H9 (cell line): ENCODE data around the gene CD300H. TPM values are rescaled to one million over a fixed set of nuclear protein-coding genes. Genes with fewer than 3 reads are reported as not detected.

Experiments used
- DNase-seq: peaks from one replicate; pipeline ENCODE4 v3.0.0-alpha.2; 2017
- H2AFZ ChIP-seq: one replicate; pipeline ENCODE4 v1.6.1; 2013; ENCODE audit warnings: mild to moderate bottlenecking, low read length, control low read depth, moderate library complexity
- H2AK5ac ChIP-seq: 2 replicates; pipeline ENCODE4 v1.6.1; 2013; ENCODE audit warnings: low read length, control low read depth, mixed read lengths; ENCODE audit not compliant: insufficient read length
- H2BK120ac ChIP-seq: one replicate; pipeline ENCODE4 v1.6.1; 2013; ENCODE audit warnings: low read depth, mild to moderate bottlenecking, low read length, control low read depth, inconsistent platforms; ENCODE audit not compliant: poor library complexity, severe bottlenecking
- H2BK12ac ChIP-seq: 2 replicates; pipeline ENCODE4 v1.6.1; 2013; ENCODE audit warnings: low read length, control low read depth, mixed read lengths, low read depth; ENCODE audit not compliant: insufficient read length
- H2BK15ac ChIP-seq: 2 replicates; pipeline ENCODE4 v1.6.1; 2013; ENCODE audit warnings: low read depth, low read length, control low read depth
- H2BK20ac ChIP-seq: one replicate; pipeline ENCODE4 v1.6.1; 2013; ENCODE audit warnings: low read depth, mild to moderate bottlenecking, low read length, control low read depth, inconsistent platforms; ENCODE audit not compliant: poor library complexity, severe bottlenecking
- H2BK5ac ChIP-seq: 2 replicates; pipeline ENCODE4 v1.6.1; 2013; ENCODE audit warnings: low read length, control low read depth, mixed read lengths; ENCODE audit not compliant: insufficient read length
- H3K14ac ChIP-seq: 2 replicates; pipeline ENCODE4 v1.6.1; 2013; ENCODE audit warnings: low read length, control low read depth; ENCODE audit not compliant: insufficient read depth
- H3K18ac ChIP-seq: 2 replicates; pipeline ENCODE4 v1.6.1; 2013; ENCODE audit warnings: low read depth, mild to moderate bottlenecking, mixed read lengths, low read length, control low read depth; ENCODE audit not compliant: insufficient read length
- H3K23ac ChIP-seq: 2 replicates; pipeline ENCODE4 v1.6.1; 2013; ENCODE audit warnings: low read length, control low read depth, mixed read lengths, low read depth; ENCODE audit not compliant: insufficient read length
- H3K23me2 ChIP-seq: 2 replicates; pipeline ENCODE4 v1.6.1; 2013; ENCODE audit warnings: low read depth, mild to moderate bottlenecking, mixed read lengths, low read length, control low read depth; ENCODE audit not compliant: insufficient read length, poor library complexity, severe bottlenecking
- H3K27ac ChIP-seq: 2 replicates; pipeline ENCODE4 v1.5.1; 2013; ENCODE audit warnings: low read length, control low read depth, mixed read lengths, low read depth; ENCODE audit not compliant: insufficient read length
- H3K27me3 ChIP-seq: 2 replicates; pipeline ENCODE4 v1.6.1; 2013; ENCODE audit warnings: low read length, control low read depth, inconsistent platforms; ENCODE audit not compliant: insufficient read depth
- H3K4ac ChIP-seq: 2 replicates; pipeline ENCODE4 v1.6.1; 2013; ENCODE audit warnings: low read depth, mild to moderate bottlenecking, control low read depth, inconsistent platforms, low read length, moderate library complexity
- H3K4me1 ChIP-seq: 2 replicates; pipeline ENCODE4 v1.6.1; 2013; ENCODE audit warnings: low read length, control low read depth, inconsistent platforms; ENCODE audit not compliant: insufficient read depth
- H3K4me2 ChIP-seq: 2 replicates; pipeline ENCODE4 v1.6.1; 2013; ENCODE audit warnings: low read length, control low read depth, mixed read lengths; ENCODE audit not compliant: insufficient read length, insufficient read depth
- H3K56ac ChIP-seq: 2 replicates; pipeline ENCODE4 v1.6.1; 2013; ENCODE audit warnings: low read depth, mild to moderate bottlenecking, mixed read lengths, low read length, control low read depth; ENCODE audit not compliant: insufficient read length
- H3K79me1 ChIP-seq: 2 replicates; pipeline ENCODE4 v1.6.1; 2013; ENCODE audit warnings: low read depth, mild to moderate bottlenecking, moderate library complexity, low read length, control low read depth, inconsistent platforms; ENCODE audit not compliant: insufficient read depth, poor library complexity, severe bottlenecking
- H3K79me2 ChIP-seq: 2 replicates; pipeline ENCODE4 v1.6.1; 2013; ENCODE audit warnings: low read length, control low read depth, inconsistent platforms; ENCODE audit not compliant: insufficient read depth
- H3K9ac ChIP-seq: 2 replicates; pipeline ENCODE4 v1.6.1; 2013; ENCODE audit warnings: low read length, control low read depth, mixed read lengths; ENCODE audit not compliant: insufficient read length; ENCODE audit errors: extremely low read depth
- H3K9me3 ChIP-seq: one replicate; pipeline ENCODE4 v1.6.1; 2013; ENCODE audit warnings: low read depth, low read length, inconsistent platforms; ENCODE audit not compliant: control insufficient read depth
- H3T11ph ChIP-seq: one replicate; pipeline ENCODE4 v1.6.1; 2013; ENCODE audit warnings: mild to moderate bottlenecking, low read length, control low read depth, inconsistent platforms
- H4K20me1 ChIP-seq: one replicate; pipeline ENCODE4 v1.6.1; 2013; ENCODE audit not compliant: control insufficient read depth, insufficient read length, insufficient read depth
- H4K5ac ChIP-seq: 2 replicates; pipeline ENCODE4 v1.6.1; 2013; ENCODE audit warnings: low read depth, mild to moderate bottlenecking, mixed read lengths, low read length, control low read depth; ENCODE audit not compliant: insufficient read length
- H4K8ac ChIP-seq: replicated peaks from 2 replicates; pipeline ENCODE4 v1.6.1; 2013; ENCODE audit warnings: low read length, control low read depth, mixed read lengths, low read depth; ENCODE audit not compliant: insufficient read length
- H4K91ac ChIP-seq: 2 replicates; pipeline ENCODE4 v1.6.1; 2013; ENCODE audit warnings: low read depth, mild to moderate bottlenecking, moderate library complexity, mixed read lengths, low read length, control low read depth; ENCODE audit not compliant: insufficient read length
- H3K27ac Mint-ChIP-seq, 3 experiments: 2 replicates in 2 of 3; 3 replicates in 1 of 3; pipeline ENCODE4 v1.8.0; 2020 to 2021; ENCODE audit warnings: mixed read lengths in 3 of 3, mild to moderate bottlenecking in 1 of 3, moderate library complexity in 1 of 3
- H3K27me3 Mint-ChIP-seq: 2 replicates; pipeline ENCODE4 v1.8.0; 2021; ENCODE audit warnings: low read depth, mild to moderate bottlenecking, moderate library complexity, mixed read lengths
- H3K36me3 Mint-ChIP-seq, 3 experiments: 2 replicates in 2 of 3; 3 replicates in 1 of 3; pipeline ENCODE4 v1.8.0; 2020 to 2021; ENCODE audit warnings: low read depth in 3 of 3, mixed read lengths in 3 of 3; ENCODE audit not compliant: insufficient read depth in 1 of 3
- H3K4me1 Mint-ChIP-seq, 2 experiments: 2 replicates each; pipeline ENCODE4 v1.8.0; 2020; ENCODE audit warnings: mixed read lengths in 2 of 2
- H3K4me3 Mint-ChIP-seq, 2 experiments: 2 replicates in 1 of 2; 3 replicates in 1 of 2; pipeline ENCODE4 v1.8.0; 2020 to 2021; ENCODE audit warnings: mild to moderate bottlenecking in 2 of 2, mixed read lengths in 2 of 2, moderate library complexity in 1 of 2
- H3K9me3 Mint-ChIP-seq, 2 experiments: 2 replicates in 1 of 2; 3 replicates in 1 of 2; pipeline ENCODE4 v1.8.0; 2020; ENCODE audit warnings: mild to moderate bottlenecking in 2 of 2, mixed read lengths in 2 of 2, moderate library complexity in 1 of 2
- CTCF ChIP-seq: fragments of 200-600 bp; sonication (generic); conservative IDR thresholded peaks from 3 replicates; pipeline ENCODE4 v1.8.0; 2021; ENCODE audit warnings: antibody characterized with exemption, mild to moderate bottlenecking
- WGBS: extraction: QIAGEN DNeasy Blood & Tissue Kit; methylation state at CpG from one replicate; pipeline ENCODE4 v1.1.7; 2013; ENCODE audit warnings: missing lambda C conversion rate, low lambda C conversion rate, mixed read lengths; ENCODE audit not compliant: insufficient read length; ENCODE audit errors: extremely low coverage; 5-methylcytosine and 5-hydroxymethylcytosine counted together
- total RNA-seq: library from RNA; stranded (reverse); gene quantifications from 2 replicates; pipeline ENCODE4 v1.2.1, GENCODE V29; 2021

The CD300H gene
- total RNA-seq, 1 experiment from 2014 or later, result not detected

- TF ChIP-seq CTCF, result no peak
- Mint-ChIP-seq H3K4me3 (no peak overlapping the region; a peak in 1 of 5 replicates), H3K9me3 (peaks cover 4 to 6% of the 10 kb centered on the region in 2 experiments; a peak in 4 of 5 replicates), H3K27me3 (peaks cover 29% of the 10 kb centered on the region), H3K36me3 (peaks cover 0 to 8% (median 0%) of the 10 kb centered on the region in 3 experiments; a peak in 4 of 7 replicates), H3K27ac (no peak overlapping the region; a peak in 1 of 7 replicates), H3K4me1 (no peaks in the 10 kb centered on the region)
- Histone ChIP-seq H3K18ac (no peak overlapping the region), H2BK15ac (no peak overlapping the region), H2AFZ (no peak overlapping the region), H4K5ac (no peak overlapping the region), H2BK5ac (no peak overlapping the region), H2BK12ac (no peak overlapping the region), H3K23ac (no peak overlapping the region), H3K23me2 (no peaks in the 10 kb centered on the region), H3K14ac (no peak overlapping the region), H4K20me1 (no peaks in the 10 kb centered on the region), H3K79me2 (no peaks in the 10 kb centered on the region), H3K9ac (no peak overlapping the region), H3K79me1 (no peaks in the 10 kb centered on the region), H3K27ac (no peak overlapping the region), H3T11ph (no peak overlapping the region), H2BK120ac (no peak overlapping the region), H4K91ac (no peak overlapping the region), H2AK5ac (no peak overlapping the region), H3K4me1 (no peaks in the 10 kb centered on the region), H4K8ac (no peak overlapping the region), H2BK20ac (no peak overlapping the region), H3K9me3 (no peaks in the 10 kb centered on the region), H3K4me2 (no peak overlapping the region), H3K4ac (no peak overlapping the region), H3K27me3 (no peaks in the 10 kb centered on the region), H3K56ac (no peak overlapping the region)
- WGBS, result no CpG with 5 or more reads among the region's 7 CpGs
- DNase-seq, result no peak
These were observed 15.3 kb downstream of the CD300H start for GRCh38 chr17:74552037-74552436.
